ENCODE measurements around the gene SWAP70.

DNA sequence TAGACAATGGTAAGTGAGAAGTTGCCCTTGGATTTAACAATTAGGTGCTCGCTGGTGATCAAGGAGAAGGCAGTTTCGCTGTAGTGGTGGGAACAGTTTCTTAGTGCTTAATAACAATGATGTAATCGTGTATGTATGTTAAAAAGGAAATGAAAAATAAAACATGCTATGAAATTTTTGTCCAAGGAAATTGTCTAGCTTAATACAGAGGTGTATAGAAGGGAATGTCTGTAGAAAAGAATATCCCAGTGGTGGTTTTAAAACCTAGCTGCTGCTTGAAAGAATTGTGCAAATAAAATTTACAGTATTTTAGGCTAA is 53.1 kb downstream of the SWAP70 start:
- TF ChIP-seq, protein P1, sequence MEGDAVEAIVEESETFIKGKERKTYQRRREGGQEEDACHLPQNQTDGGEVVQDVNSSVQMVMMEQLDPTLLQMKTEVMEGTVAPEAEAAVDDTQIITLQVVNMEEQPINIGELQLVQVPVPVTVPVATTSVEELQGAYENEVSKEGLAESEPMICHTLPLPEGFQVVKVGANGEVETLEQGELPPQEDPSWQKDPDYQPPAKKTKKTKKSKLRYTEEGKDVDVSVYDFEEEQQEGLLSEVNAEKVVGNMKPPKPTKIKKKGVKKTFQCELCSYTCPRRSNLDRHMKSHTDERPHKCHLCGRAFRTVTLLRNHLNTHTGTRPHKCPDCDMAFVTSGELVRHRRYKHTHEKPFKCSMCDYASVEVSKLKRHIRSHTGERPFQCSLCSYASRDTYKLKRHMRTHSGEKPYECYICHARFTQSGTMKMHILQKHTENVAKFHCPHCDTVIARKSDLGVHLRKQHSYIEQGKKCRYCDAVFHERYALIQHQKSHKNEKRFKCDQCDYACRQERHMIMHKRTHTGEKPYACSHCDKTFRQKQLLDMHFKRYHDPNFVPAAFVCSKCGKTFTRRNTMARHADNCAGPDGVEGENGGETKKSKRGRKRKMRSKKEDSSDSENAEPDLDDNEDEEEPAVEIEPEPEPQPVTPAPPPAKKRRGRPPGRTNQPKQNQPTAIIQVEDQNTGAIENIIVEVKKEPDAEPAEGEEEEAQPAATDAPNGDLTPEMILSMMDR (IDR thresholded peaks at IDR 0.05; ENCODE audit: low read depth, low read length), result no peak
- TF ChIP-seq POLR2A (IDR thresholded peaks at IDR 0.05; ENCODE audit: extremely low read depth, insufficient read length), result no peak
- TF ChIP-seq, protein P2, sequence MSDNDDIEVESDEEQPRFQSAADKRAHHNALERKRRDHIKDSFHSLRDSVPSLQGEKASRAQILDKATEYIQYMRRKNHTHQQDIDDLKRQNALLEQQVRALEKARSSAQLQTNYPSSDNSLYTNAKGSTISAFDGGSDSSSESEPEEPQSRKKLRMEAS (IDR thresholded peaks at IDR 0.05; ENCODE audit: low read depth, low read length), result no peak
